H1 (cell line): ENCODE data around the gene GPR61. TPM values are rescaled to one million over a fixed set of nuclear protein-coding genes. Genes with fewer than 3 reads are reported as not detected.

Source experiments
- CTCF ChIA-PET: fragments of 300-600 bp; sonication (Branson Sonifier 250); formaldehyde crosslinking; loops from one replicate; lab custom pipeline; 2021; ENCODE audit not compliant: partially characterized antibody; lab: Charles Lee
- POLR2A ChIA-PET: fragments of 300-600 bp; sonication (Branson Sonifier 250); formaldehyde crosslinking; loops from one replicate; lab custom pipeline; 2021; ENCODE audit warnings: inconsistent platforms; ENCODE audit not compliant: partially characterized antibody; lab: Charles Lee
- DNase-seq, 2 experiments: peaks; one replicate each; pipeline versions ENCODE4 v3.0.0 to v3.0.0-alpha.2; 2010 to 2022; ENCODE audit warnings: low spot score in 2 of 2, low read depth in 1 of 2, mixed read lengths in 1 of 2
- FAIRE-seq: peaks from 2 replicates; lab custom pipeline; 2011; peaks lifted over from hg19 to GRCh38; lab: Jason Lieb, UNC
- H2AFZ ChIP-seq: 2 replicates; pipeline ENCODE4 v1.8.1; 2012; ENCODE audit warnings: low read length, inconsistent platforms
- H2AK5ac ChIP-seq: 2 replicates; pipeline ENCODE4 v1.6.1; 2013; ENCODE audit warnings: low read depth, low read length
- H2BK120ac ChIP-seq: replicated peaks from 2 replicates; pipeline ENCODE3; 2013; ENCODE audit warnings: low read depth, low read length, inconsistent platforms
- H2BK12ac ChIP-seq: 2 replicates; pipeline ENCODE4 v1.6.1; 2013; ENCODE audit warnings: low read depth, low read length
- H2BK15ac ChIP-seq: 2 replicates; pipeline ENCODE4 v1.6.1; 2013; ENCODE audit warnings: low read length
- H2BK20ac ChIP-seq: 2 replicates; pipeline ENCODE4 v1.6.1; 2013; ENCODE audit warnings: low read length
- H2BK5ac ChIP-seq: 2 replicates; pipeline ENCODE4 v1.6.1; 2013; ENCODE audit warnings: low read depth, low read length
- H3K14ac ChIP-seq: 2 replicates; pipeline ENCODE4 v1.6.1; 2013; ENCODE audit warnings: inconsistent platforms; ENCODE audit not compliant: insufficient read length
- H3K18ac ChIP-seq: 2 replicates; pipeline ENCODE4 v1.6.1; 2013; ENCODE audit warnings: low read length; ENCODE audit errors: extremely low read depth
- H3K23ac ChIP-seq: 2 replicates; pipeline ENCODE4 v1.6.1; 2013; ENCODE audit warnings: inconsistent platforms; ENCODE audit not compliant: insufficient read length
- H3K23me2 ChIP-seq: 2 replicates; pipeline ENCODE4 v1.6.1; 2013; ENCODE audit warnings: low read depth, low read length
- H3K27ac ChIP-seq: 2 replicates; pipeline ENCODE4 v1.6.1; 2011; ENCODE audit warnings: low read depth, low read length, inconsistent platforms
- H3K27me3 ChIP-seq, 4 experiments: replicated peaks in 1 of 4; 1 replicate in 1 of 4; 2 replicates in 3 of 4; pipeline versions ENCODE4 v1.6.1 to v1.8.1; 2011 to 2013; ENCODE audit warnings: low read length in 3 of 4, mild to moderate bottlenecking in 3 of 4, inconsistent platforms in 2 of 4, mixed read lengths in 2 of 4, moderate library complexity in 1 of 4; ENCODE audit not compliant: control insufficient read depth in 3 of 4, insufficient read depth in 3 of 4; ENCODE audit errors: extremely low read depth in 1 of 4
- H3K36me3 ChIP-seq, 4 experiments: 2 replicates each; pipeline versions ENCODE4 v1.6.1 to v1.8.1; 2011 to 2013; ENCODE audit warnings: mild to moderate bottlenecking in 4 of 4, low read length in 3 of 4, moderate library complexity in 2 of 4, control low read depth in 1 of 4, inconsistent platforms in 1 of 4; ENCODE audit not compliant: insufficient read depth in 4 of 4, control insufficient read depth in 2 of 4
- H3K4ac ChIP-seq: replicated peaks from 2 replicates; pipeline ENCODE3; 2013; ENCODE audit warnings: low read length, low read depth, mixed read lengths, inconsistent platforms; ENCODE audit not compliant: insufficient read length
- H3K4me1 ChIP-seq, 4 experiments: replicated peaks in 1 of 4; 1 replicate in 1 of 4; 2 replicates in 3 of 4; pipeline versions ENCODE4 v1.6.1 to v1.8.1; 2011 to 2013; ENCODE audit warnings: low read length in 3 of 4, inconsistent platforms in 2 of 4, mixed read lengths in 1 of 4; ENCODE audit not compliant: insufficient read depth in 4 of 4, control insufficient read depth in 3 of 4
- H3K4me2 ChIP-seq, 2 experiments: 2 replicates each; pipeline versions ENCODE4 v1.6.1 to v1.8.1; 2011 to 2013; ENCODE audit warnings: low read depth in 2 of 2, low read length in 2 of 2, control low read depth in 1 of 2, inconsistent platforms in 1 of 2, mild to moderate bottlenecking in 1 of 2; ENCODE audit not compliant: insufficient read depth in 1 of 2
- H3K4me3 ChIP-seq, 4 experiments: fragments of 200-600, 300-600 bp in 1 of 4; sonication (generic), shearing (Covaris generic), sonication (Bioruptor Twin) in 1 of 4; 2 replicates each; pipeline versions ENCODE4 v1.5.1 to v1.8.1; 2011 to 2016; ENCODE audit warnings: low read length in 4 of 4, low read depth in 3 of 4, control low read depth in 2 of 4, inconsistent platforms in 2 of 4, mild to moderate bottlenecking in 2 of 4, mixed read lengths in 1 of 4, moderate library complexity in 1 of 4; ENCODE audit not compliant: insufficient read depth in 2 of 4; ENCODE audit errors: extremely low read depth in 1 of 4
- H3K56ac ChIP-seq: replicated peaks from 2 replicates; pipeline ENCODE3; 2013; ENCODE audit warnings: low read depth, mild to moderate bottlenecking, mixed read lengths, low read length, inconsistent platforms; ENCODE audit not compliant: insufficient read length
- H3K79me1 ChIP-seq: 2 replicates; pipeline ENCODE4 v1.6.1; 2013; ENCODE audit warnings: low read depth, low read length, control low read depth
- H3K79me2 ChIP-seq, 2 experiments: 2 replicates each; pipeline versions ENCODE4 v1.6.1 to v1.8.1; 2012 to 2013; ENCODE audit warnings: low read length in 2 of 2, mild to moderate bottlenecking in 2 of 2, inconsistent platforms in 1 of 2; ENCODE audit not compliant: insufficient read depth in 2 of 2, control insufficient read depth in 1 of 2
- H3K9ac ChIP-seq, 4 experiments: replicated peaks in 1 of 4; 1 replicate in 1 of 4; 2 replicates in 3 of 4; pipeline versions ENCODE4 v1.6.1 to v1.8.1; 2011 to 2013; ENCODE audit warnings: low read depth in 3 of 4, low read length in 3 of 4, control low read depth in 2 of 4, mild to moderate bottlenecking in 2 of 4, moderate library complexity in 2 of 4, inconsistent platforms in 1 of 4; ENCODE audit errors: extremely low read depth in 1 of 4
- H3K9me3 ChIP-seq, 2 experiments: 2 replicates each; pipeline versions ENCODE4 v1.6.1 to v1.8.1; 2012 to 2013; ENCODE audit warnings: mild to moderate bottlenecking in 2 of 2, moderate library complexity in 2 of 2, control low read depth in 1 of 2, inconsistent platforms in 1 of 2, low read depth in 1 of 2, low read length in 1 of 2, mixed read lengths in 1 of 2; ENCODE audit not compliant: insufficient read depth in 2 of 2
- H4K20me1 ChIP-seq, 2 experiments: replicated peaks in 1 of 2; 2 replicates each; pipeline versions ENCODE3 to v1.8.1; 2011 to 2013; ENCODE audit warnings: inconsistent platforms in 2 of 2, low read length in 2 of 2, mild to moderate bottlenecking in 1 of 2; ENCODE audit not compliant: insufficient read depth in 2 of 2, control insufficient read depth in 1 of 2
- H4K5ac ChIP-seq: 2 replicates; pipeline ENCODE4 v1.6.1; 2013; ENCODE audit warnings: low read length, low read depth, mixed read lengths, inconsistent platforms; ENCODE audit not compliant: insufficient read length
- H4K8ac ChIP-seq: 2 replicates; pipeline ENCODE4 v1.8.0; 2013; ENCODE audit warnings: mild to moderate bottlenecking, moderate library complexity, low read length, inconsistent platforms; ENCODE audit not compliant: insufficient read depth; ENCODE audit errors: extremely low read depth
- H4K91ac ChIP-seq: replicated peaks from 2 replicates; pipeline ENCODE3; 2013; ENCODE audit warnings: low read length, mixed read lengths, inconsistent platforms; ENCODE audit not compliant: insufficient read length
- CBX8 ChIP-seq: fragments of 300-800, 300-1000 bp; sonication (generic); IDR thresholded peaks from 2 replicates; pipeline ENCODE4 v1.7.1; 2016; ENCODE audit warnings: low read depth, low read length, borderline replicate concordance
- EZH2 ChIP-seq: fragments of 200-600 bp; sonication (generic); IDR thresholded peaks from 2 replicates; pipeline ENCODE4 v1.7.1; 2012; ENCODE audit warnings: low read depth, mild to moderate bottlenecking, moderate library complexity, low read length, inconsistent platforms; ENCODE audit not compliant: severe bottlenecking
- RNF2 ChIP-seq: fragments of 200-900, 300-1000 bp; sonication (generic); IDR thresholded peaks from 2 replicates; pipeline ENCODE4 v1.7.1; 2016; ENCODE audit warnings: borderline replicate concordance, low read depth, mild to moderate bottlenecking, antibody characterized with exemption, low read length; ENCODE audit not compliant: poor library complexity, severe bottlenecking; ENCODE audit errors: missing control alignments
- SIN3A ChIP-seq, 2 experiments: IDR thresholded peaks in 1 of 2; conservative IDR thresholded peaks in 1 of 2; 2 replicates each; pipeline ENCODE4 v1.6.1; 2011 to 2012; ENCODE audit warnings: low read length in 2 of 2, improper control_type of control experiment in 1 of 2, low read depth in 1 of 2, mild to moderate bottlenecking in 1 of 2
- TCF12 ChIP-seq: IDR thresholded peaks from 2 replicates; pipeline ENCODE4 v1.6.1; 2011; ENCODE audit warnings: low read depth, mild to moderate bottlenecking, low read length
- YY1 ChIP-seq: IDR thresholded peaks from 2 replicates; pipeline ENCODE4 v1.6.1; 2011; ENCODE audit warnings: low read depth, mild to moderate bottlenecking, low read length
- WGBS, 2 experiments: shearing (Covaris generic) in 1 of 2; methylation state at CpG; one replicate each; pipeline versions ENCODE4 v1.1.6 to v1.1.7; 2013 to 2015; ENCODE audit warnings: low lambda C conversion rate in 2 of 2, mixed read lengths in 2 of 2, inconsistent platforms in 1 of 2, low coverage in 1 of 2, missing lambda C conversion rate in 1 of 2; ENCODE audit not compliant: insufficient replicate concordance in 2 of 2, insufficient coverage in 1 of 2, insufficient read length in 1 of 2; ENCODE audit errors: extremely low coverage in 1 of 2, missing lambda C conversion rate in 1 of 2; 5-methylcytosine and 5-hydroxymethylcytosine counted together
- polyA plus RNA-seq, 7 experiments: library from polyadenylated mRNA; depleted of rRNA in 3 of 7; stranded (reverse) in 5 of 7; unstranded in 2 of 7; fragments of >200 nt in 5 of 7; fragments of 200-250 nt in 2 of 7; gene quantifications; 1 replicate in 5 of 7; 2 replicates in 1 of 7; 4 replicates in 1 of 7; pipeline versions ENCODE4 v1.2.1 to v1.2.3, GENCODE V29; 2011 to 2013; ENCODE audit warnings: missing spikeins in 2 of 7, mixed read lengths in 2 of 7
- total RNA-seq: library from RNA; stranded (reverse); fragmentation: NEBNext Ultra II Directional; extraction: Animal tissue kit (Norgen Biotek cat#: 25700); gene quantifications from 2 replicates; pipeline ENCODE4 v1.2.1, GENCODE V29; 2021
- TF ChIP-seq, protein P1 (sequence below), 3 experiments: IDR thresholded peaks; 1 replicate in 2 of 3; 2 replicates in 1 of 3; pipeline versions ENCODE4 v1.5.1 to v1.6.1; 2011; ENCODE audit warnings: low read length in 3 of 3, mild to moderate bottlenecking in 3 of 3, inconsistent platforms in 2 of 3, low read depth in 1 of 3, moderate library complexity in 1 of 3; ENCODE audit not compliant: insufficient read depth in 1 of 3; ENCODE audit errors: control extremely low read depth in 1 of 3

Gene GPR61
- total and polyA plus RNA-seq, 2 of the 8 experiments (the other 6 are each of a cell fraction or from before 2014, with no cell fraction given): 0.41 to 0.53 TPM

- peak overlapping the region; percentile 41 for H4K5ac ChIP-seq
- no peak overlapping the region; the same call in 1 of the 2 replicates for H2AK5ac ChIP-seq
- no peak overlapping the region for H3K56ac ChIP-seq
- no peak overlapping the region for H2BK15ac ChIP-seq
- peak overlapping the region; percentile 81 to 91 (median 90) for H3K4me3 ChIP-seq
- peaks cover 0 to 2% (median 0%) of the 10 kb centered on the region in 4 experiments; a peak in 1 of 8 replicates for H3K36me3 ChIP-seq
- no peak overlapping the region for H3K14ac ChIP-seq
- no peak for DNase-seq
- WGBS, 2 experiments: 25% methylated on average over 22 of the region's 22 CpGs; no CpG with 5 or more reads in 1 of the 2 experiments
- H3K79me2 ChIP-seq: peaks cover 7 to 46% of the 10 kb centered on the region in 2 experiments; a peak in 3 of 4 replicates
- H4K20me1 ChIP-seq: peaks cover 2 to 4% of the 10 kb centered on the region in 2 experiments
- H3K27ac ChIP-seq: peak overlapping the region; percentile 58
- H2BK20ac ChIP-seq: no peak overlapping the region
- H3K18ac ChIP-seq: no peak overlapping the region
- peak overlapping the region; percentile 90 to 91 for H3K4me2 ChIP-seq
- no peaks in the 10 kb centered on the region for H3K9me3 ChIP-seq
- no peaks in the 10 kb centered on the region for H3K79me1 ChIP-seq
- peak overlapping the region; percentile 69; the same call in 1 of the 2 replicates for H2BK12ac ChIP-seq
- peak overlapping the region; percentile 80 to 90 (median 82) for H3K9ac ChIP-seq
- H4K91ac ChIP-seq: peak overlapping the region; percentile 52
- H3K27me3 ChIP-seq: no peaks in the 10 kb centered on the region
- ChIA-PET POLR2A (interaction anchor here (0.9 to 3.0 kb wide), 25 partner anchors 8 to 437 kb away, joined by 3 to 18 read pairs (median 4); partner anchors contain the start of genes AHCYL1, AMPD2, EPS8L3 and GNAT2), CTCF (interaction anchor here (0.6 to 26.3 kb wide), 22 partner anchors 12 to 436 kb away, joined by 3 to 1755 read pairs (median 10); partner anchors contain the start of genes AMIGO1, AMPD2, ATXN7L2 and CYB561D1)
- no peak overlapping the region for H3K23ac ChIP-seq
- H3K4me1 ChIP-seq: peaks cover 0 to 8% (median under 1%) of the 10 kb centered on the region in 4 experiments; a peak in 6 of 7 replicates
- no peak overlapping the region for H3K4ac ChIP-seq
- no peak for FAIRE-seq
- peak overlapping the region; percentile 36; the same call in 1 of the 2 replicates for H4K8ac ChIP-seq
- no peak overlapping the region for H2AFZ ChIP-seq
- H3K23me2 ChIP-seq: peaks cover 8% of the 10 kb centered on the region
- no peak overlapping the region for H2BK120ac ChIP-seq
- peak overlapping the region; percentile 72; the same call in 1 of the 2 replicates for H2BK5ac ChIP-seq
- TF ChIP-seq, protein P1, sequence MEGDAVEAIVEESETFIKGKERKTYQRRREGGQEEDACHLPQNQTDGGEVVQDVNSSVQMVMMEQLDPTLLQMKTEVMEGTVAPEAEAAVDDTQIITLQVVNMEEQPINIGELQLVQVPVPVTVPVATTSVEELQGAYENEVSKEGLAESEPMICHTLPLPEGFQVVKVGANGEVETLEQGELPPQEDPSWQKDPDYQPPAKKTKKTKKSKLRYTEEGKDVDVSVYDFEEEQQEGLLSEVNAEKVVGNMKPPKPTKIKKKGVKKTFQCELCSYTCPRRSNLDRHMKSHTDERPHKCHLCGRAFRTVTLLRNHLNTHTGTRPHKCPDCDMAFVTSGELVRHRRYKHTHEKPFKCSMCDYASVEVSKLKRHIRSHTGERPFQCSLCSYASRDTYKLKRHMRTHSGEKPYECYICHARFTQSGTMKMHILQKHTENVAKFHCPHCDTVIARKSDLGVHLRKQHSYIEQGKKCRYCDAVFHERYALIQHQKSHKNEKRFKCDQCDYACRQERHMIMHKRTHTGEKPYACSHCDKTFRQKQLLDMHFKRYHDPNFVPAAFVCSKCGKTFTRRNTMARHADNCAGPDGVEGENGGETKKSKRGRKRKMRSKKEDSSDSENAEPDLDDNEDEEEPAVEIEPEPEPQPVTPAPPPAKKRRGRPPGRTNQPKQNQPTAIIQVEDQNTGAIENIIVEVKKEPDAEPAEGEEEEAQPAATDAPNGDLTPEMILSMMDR (IDR thresholded peaks at IDR 0.05; ENCODE audit: control extremely low read depth in 1 of 3, insufficient read depth in 1 of 3, low read depth in 1 of 3, low read length in 3 of 3): no peak
- TF ChIP-seq TCF12: no peak
- TF ChIP-seq RNF2: no peak
- no peak for TF ChIP-seq YY1
- TF ChIP-seq CBX8: no peak
- no peak for TF ChIP-seq SIN3A (conservative IDR thresholded peaks at IDR 0.05 in 1 of 2, IDR thresholded peaks at IDR 0.05 in 1 of 2; ENCODE audit: low read depth in 1 of 2, low read length in 2 of 2)
- no peak for TF ChIP-seq EZH2
These were observed 8.0 kb downstream of the GPR61 start for GRCh38 chr1:109547463-109548320.
